WERI-Rb-1 (cell line): ENCODE data around the gene PKP1.

Experiments
- DNase-seq: peaks from one replicate; pipeline ENCODE4 v3.0.0-alpha.2; 2020
- H3K27ac ChIP-seq: fragments of 250-450 bp; sonication (Bioruptor Pico); 2 replicates; pipeline ENCODE4 v1.5.1; 2020; ENCODE audit warnings: mild to moderate bottlenecking, moderate library complexity
- H3K27me3 ChIP-seq: fragments of 250-450 bp; sonication (Bioruptor Pico); 2 replicates; pipeline ENCODE4 v1.5.1; 2021; ENCODE audit warnings: mild to moderate bottlenecking, low read depth, moderate library complexity; ENCODE audit not compliant: insufficient read depth, severe bottlenecking
- H3K36me3 ChIP-seq: fragments of 250-450 bp; sonication (Bioruptor Pico); 2 replicates; pipeline ENCODE4 v1.5.1; 2020; ENCODE audit warnings: mild to moderate bottlenecking, moderate library complexity
- H3K4me3 ChIP-seq: 2 replicates; pipeline ENCODE4 v1.5.1; 2011; ENCODE audit warnings: low read depth, mild to moderate bottlenecking, control low read depth, low read length
- H3K9me3 ChIP-seq: fragments of 250-450 bp; sonication (Bioruptor Pico); 2 replicates; pipeline ENCODE4 v1.5.1; 2021; ENCODE audit warnings: mild to moderate bottlenecking, moderate library complexity; ENCODE audit not compliant: severe bottlenecking
- TF ChIP-seq, protein P1 (sequence below): IDR thresholded peaks from 2 replicates; pipeline ENCODE4 v1.5.1; 2011; ENCODE audit warnings: low read depth, mild to moderate bottlenecking, control low read depth, inconsistent platforms, low read length

The PKP1 gene

DNA sequence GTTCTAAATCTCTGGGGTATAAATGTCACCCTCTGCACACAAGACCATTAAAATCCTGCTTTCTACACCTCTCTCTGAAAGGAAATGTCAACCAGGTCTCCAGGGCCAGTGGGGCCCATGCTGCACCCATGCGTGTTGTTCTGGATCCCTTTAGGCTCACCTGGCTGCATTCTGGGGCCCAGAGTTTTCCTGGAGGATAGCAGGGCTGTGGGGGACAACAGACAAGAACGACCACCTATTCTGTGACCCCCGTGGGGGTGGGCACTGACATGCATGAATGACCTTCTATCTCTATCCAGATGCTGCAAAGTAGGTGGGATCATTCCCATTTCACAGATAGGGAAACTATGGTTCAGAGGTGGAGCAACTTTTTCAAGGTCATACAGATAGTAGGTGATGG, 52.6 kb downstream of the PKP1 start:
- DNase-seq: no peak
- Histone ChIP-seq H3K27me3 (no peaks in the 10 kb centered on the region), H3K4me3 (no peak overlapping the region), H3K27ac (no peak overlapping the region), H3K9me3 (no peaks in the 10 kb centered on the region), H3K36me3 (no peaks in the 10 kb centered on the region)
- TF ChIP-seq, protein P1, sequence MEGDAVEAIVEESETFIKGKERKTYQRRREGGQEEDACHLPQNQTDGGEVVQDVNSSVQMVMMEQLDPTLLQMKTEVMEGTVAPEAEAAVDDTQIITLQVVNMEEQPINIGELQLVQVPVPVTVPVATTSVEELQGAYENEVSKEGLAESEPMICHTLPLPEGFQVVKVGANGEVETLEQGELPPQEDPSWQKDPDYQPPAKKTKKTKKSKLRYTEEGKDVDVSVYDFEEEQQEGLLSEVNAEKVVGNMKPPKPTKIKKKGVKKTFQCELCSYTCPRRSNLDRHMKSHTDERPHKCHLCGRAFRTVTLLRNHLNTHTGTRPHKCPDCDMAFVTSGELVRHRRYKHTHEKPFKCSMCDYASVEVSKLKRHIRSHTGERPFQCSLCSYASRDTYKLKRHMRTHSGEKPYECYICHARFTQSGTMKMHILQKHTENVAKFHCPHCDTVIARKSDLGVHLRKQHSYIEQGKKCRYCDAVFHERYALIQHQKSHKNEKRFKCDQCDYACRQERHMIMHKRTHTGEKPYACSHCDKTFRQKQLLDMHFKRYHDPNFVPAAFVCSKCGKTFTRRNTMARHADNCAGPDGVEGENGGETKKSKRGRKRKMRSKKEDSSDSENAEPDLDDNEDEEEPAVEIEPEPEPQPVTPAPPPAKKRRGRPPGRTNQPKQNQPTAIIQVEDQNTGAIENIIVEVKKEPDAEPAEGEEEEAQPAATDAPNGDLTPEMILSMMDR: no peak

DNA sequence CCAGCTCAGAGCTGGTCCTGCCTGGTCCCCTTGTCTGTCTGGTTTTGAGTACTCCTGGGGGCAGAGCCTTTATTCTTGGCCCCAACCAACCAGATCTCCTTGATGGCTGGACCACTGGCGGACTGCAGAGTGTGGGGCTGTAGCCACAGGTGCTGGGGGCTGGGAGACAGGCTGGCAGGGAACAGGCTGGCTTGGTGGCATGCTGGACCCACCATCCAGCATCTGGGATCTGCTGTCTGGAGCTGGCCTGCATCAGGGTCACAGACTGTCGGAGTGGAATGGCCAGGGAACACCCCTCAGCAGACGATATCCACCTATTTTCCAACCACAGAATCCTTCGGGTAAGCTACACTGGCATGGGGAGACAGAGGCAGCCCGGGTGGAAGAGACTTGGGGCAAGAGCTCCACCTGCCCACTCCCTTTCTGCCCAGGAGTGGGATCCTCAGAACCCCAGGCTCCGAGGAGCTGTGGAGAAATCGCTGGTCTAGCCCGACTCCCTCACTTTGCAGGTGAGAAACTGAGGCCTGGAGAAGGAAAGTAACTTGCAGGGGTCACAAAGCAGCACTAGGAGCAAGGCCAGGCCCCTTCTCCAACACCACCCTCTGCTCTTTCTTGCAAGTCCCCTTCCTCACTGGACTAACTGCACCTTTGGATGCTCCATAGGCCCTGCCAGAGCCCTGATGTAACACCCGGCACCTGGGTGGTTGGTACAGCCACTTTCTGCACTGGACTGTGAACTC, 53.6 kb downstream of the PKP1 start:
- Histone ChIP-seq H3K27ac (no peak overlapping the region), H3K36me3 (no peaks in the 10 kb centered on the region), H3K27me3 (no peaks in the 10 kb centered on the region), H3K4me3 (no peak overlapping the region), H3K9me3 (no peaks in the 10 kb centered on the region)
- no peak for DNase-seq
- TF ChIP-seq, protein P1: no peak

DNA sequence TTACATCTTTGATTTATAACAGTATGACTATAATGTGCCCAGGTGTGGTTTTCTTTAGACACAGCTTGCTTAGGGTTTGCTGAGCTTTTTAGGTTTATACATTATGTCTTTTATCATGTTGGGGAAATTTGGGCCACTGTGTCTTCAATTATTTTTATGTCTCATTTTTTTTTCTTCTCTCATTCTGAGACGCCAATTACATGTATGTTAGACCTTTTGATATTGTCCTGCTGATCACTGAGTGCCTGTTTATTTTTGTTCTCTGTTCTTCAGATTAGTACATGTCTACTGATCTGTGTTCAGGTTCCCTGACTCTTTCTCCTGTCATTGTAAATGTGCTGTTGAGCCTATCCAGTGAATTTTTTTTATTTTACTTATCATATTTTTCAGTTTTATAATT, 58.1 kb downstream of the PKP1 start:
- Histone ChIP-seq H3K9me3 (no peaks in the 10 kb centered on the region), H3K4me3 (no peak overlapping the region), H3K36me3 (no peaks in the 10 kb centered on the region), H3K27me3 (no peaks in the 10 kb centered on the region), H3K27ac (no peak overlapping the region)
- DNase-seq: no peak
- TF ChIP-seq, protein P1: no peak

DNA sequence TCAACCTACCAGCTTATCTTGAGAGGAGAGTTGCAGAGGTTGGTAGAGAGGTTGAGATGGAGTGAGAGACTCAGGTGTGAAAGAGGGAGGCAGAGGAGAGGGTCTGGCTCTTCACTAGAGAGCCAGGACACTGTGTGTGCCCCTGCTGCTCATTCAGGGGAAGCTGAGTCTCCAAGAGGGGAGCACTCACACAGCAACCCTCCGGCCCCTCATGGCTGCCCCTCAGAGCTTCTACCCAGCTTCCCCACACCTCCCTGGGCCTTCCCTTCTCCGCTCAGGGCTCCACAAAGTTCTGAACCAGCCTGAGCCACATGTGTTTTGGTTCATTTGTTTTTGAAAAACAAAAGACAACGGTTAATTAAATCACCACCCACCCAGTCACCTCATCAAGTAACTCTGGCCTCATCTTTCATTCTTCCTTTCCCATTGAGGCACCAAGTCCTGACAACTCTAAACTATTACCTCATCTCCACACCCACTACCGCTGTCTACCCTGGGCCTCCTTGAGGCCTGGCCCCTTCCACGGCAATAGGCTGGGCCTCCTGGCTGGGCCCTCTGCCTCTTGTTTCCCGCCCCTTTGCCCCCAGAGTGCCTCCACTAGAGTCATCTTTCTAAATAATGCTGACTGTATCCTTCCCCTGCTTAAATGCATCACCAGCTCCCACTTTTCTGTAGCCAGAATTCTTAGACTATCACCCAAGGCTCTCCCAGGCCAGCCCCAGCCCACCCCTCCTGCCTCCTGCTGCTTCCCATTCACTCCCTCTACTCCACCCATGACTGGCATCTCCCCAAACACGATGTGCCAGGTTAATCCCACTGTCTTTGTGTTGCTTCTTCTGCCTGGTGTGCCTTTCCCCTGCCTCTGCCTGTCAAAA, 61.1 kb downstream of the PKP1 start:
- TF ChIP-seq, protein P1: no peak
- no peak overlapping the region for H3K27ac ChIP-seq
- H3K4me3 ChIP-seq: no peak overlapping the region
- peaks cover 3% of the 10 kb centered on the region for H3K27me3 ChIP-seq
- no peaks in the 10 kb centered on the region for H3K9me3 ChIP-seq
- no peaks in the 10 kb centered on the region for H3K36me3 ChIP-seq
- no peak for DNase-seq

DNA sequence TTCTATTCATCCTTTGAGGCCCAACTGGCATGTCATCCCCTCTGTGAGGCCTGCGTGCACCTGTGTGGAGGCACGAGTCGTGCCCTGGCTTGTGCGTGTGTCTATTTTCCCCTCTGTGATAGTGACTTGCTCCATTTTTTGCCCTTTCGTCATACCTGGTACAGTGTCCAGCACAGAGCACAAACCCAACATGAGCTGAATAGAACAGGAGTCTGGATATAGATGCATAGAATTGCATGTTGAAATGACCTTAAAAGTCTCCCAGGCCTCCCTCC, 61.7 kb downstream of the PKP1 start:
- Histone ChIP-seq H3K9me3 (no peaks in the 10 kb centered on the region), H3K4me3 (no peak overlapping the region), H3K36me3 (no peaks in the 10 kb centered on the region), H3K27ac (no peak overlapping the region), H3K27me3 (peaks cover 3% of the 10 kb centered on the region)
- TF ChIP-seq, protein P1: no peak
- no peak for DNase-seq
